RWPE1 (cell line): Measurements from ENCODE around the gene RGS19.

ENCODE experiments used
- CTCF ChIA-PET: fragments of 350-600 bp; sonication (Branson Sonifier 250); formaldehyde crosslinking; extraction: SDS; loops from one replicate; lab custom pipeline; 2021; lab: Yijun Ruan, JAX
- POLR2A ChIA-PET: fragments of 400-600 bp; formaldehyde crosslinking; extraction: SDS; loops from one replicate; lab custom pipeline; 2020; ENCODE audit warnings: antibody characterized with exemption; ENCODE audit not compliant: low non-redundant PET; lab: Yijun Ruan, JAX
- DNase-seq: peaks from one replicate; pipeline ENCODE4 v3.0.0; 2012; ENCODE audit warnings: low spot score
- H3K27ac ChIP-seq: fragments of 450-650 bp; 2 replicates; pipeline ENCODE4 v1.5.1; 2017
- CTCF ChIP-seq: fragments of 450-650 bp; conservative IDR thresholded peaks from 2 replicates; pipeline ENCODE4 v1.5.1; 2017; ENCODE audit warnings: low read depth, mild to moderate bottlenecking

The RGS19 gene

GRCh38 chr20:64070244-64070993, 8.9 kb downstream of the RGS19 start:
- POLR2A ChIA-PET: no interaction called here
- TF ChIP-seq CTCF: no peak
- no peak for DNase-seq
- CTCF ChIA-PET: interaction anchor here (0.6 to 2.8 kb wide), 12 partner anchors 10 to 51 kb away, joined by 3 to 38 read pairs (median 4); partner anchors contain the start of genes OPRL1 and RGS19
- H3K27ac ChIP-seq: no peak overlapping the region

GRCh38 chr20:64069614-64070243, 9.6 kb downstream of the RGS19 start:
- peak; percentile 72 for DNase-seq

GRCh38 chr20:64069209-64069613, 10.1 kb downstream of the RGS19 start:
- 0 out of 2 replicates have a peak overlapping the region, but pooled peaks have one; percentile 0 for H3K27ac ChIP-seq
- POLR2A ChIA-PET: no interaction called here
- no peak for TF ChIP-seq CTCF
- no peak for DNase-seq
- CTCF ChIA-PET: interaction anchor here (0.6 to 2.8 kb wide), 11 partner anchors 11 to 159 kb away, joined by 3 to 38 read pairs (median 5); partner anchors contain the start of genes LKAAEAR1, OPRL1 and RGS19

More at GRCh38 chr20:64069614-64070243, 9.6 kb downstream of the RGS19 start:
- no peak overlapping the region for H3K27ac ChIP-seq
- CTCF ChIA-PET: interaction anchor here (0.6 to 2.8 kb wide), 14 partner anchors 10 to 159 kb away, joined by 3 to 38 read pairs (median 4); partner anchors contain the start of genes LKAAEAR1, OPRL1 and RGS19
- POLR2A ChIA-PET: no interaction called here
- peak; percentile 95 for TF ChIP-seq CTCF

GRCh38 chr20:64068386-64069208, 10.7 kb downstream of the RGS19 start:
- 0 out of 2 replicates have a peak overlapping the region, but pooled peaks have one; percentile 0 for H3K27ac ChIP-seq
- no peak for TF ChIP-seq CTCF
- no peak for DNase-seq
- ChIA-PET CTCF (interaction anchor here (0.6 to 2.8 kb wide), 11 partner anchors 11 to 632 kb away, joined by 3 to 38 read pairs (median 5); partner anchors contain the start of genes LKAAEAR1, OPRL1 and RGS19), POLR2A (interaction anchor here (1.2 kb wide), 1 partner anchor 9 kb away, joined by 3 read pairs; no protein-coding TSS in a partner anchor)

- peak overlapping the region; percentile 83 for H3K27ac ChIP-seq
- ChIA-PET POLR2A (interaction anchor here (1.2 kb wide), 1 partner anchor 10 kb away, joined by 3 read pairs; no protein-coding TSS in a partner anchor), CTCF (interaction anchor here (0.7 to 2.8 kb wide), 3 partner anchors 16 to 48 kb away, joined by 3 to 28 read pairs (median 5); partner anchors contain the start of gene LKAAEAR1)
- TF ChIP-seq CTCF: no peak
- no peak for DNase-seq
Observed at GRCh38 chr20:64067733-64068307, 11.5 kb downstream of the RGS19 start.
